K562 (cell line): ENCODE measurements around the gene RTBDN. TPM values are rescaled to one million over a fixed set of nuclear protein-coding genes. Genes with fewer than 3 reads are reported as not detected.
A peak's percentile ranks its signal among the peaks of the same experiment; 100 is the strongest.

Experiments
- ATAC-seq: fragments of 200-7000 bp; cut with Tn5 transposase; 3 replicates; pipeline ENCODE4 v1.9.1; 2020; ENCODE audit warnings: moderate library complexity
- BruUV-seq: library from RNA; stranded (reverse); fragments of 400-500 nt; replicated peaks from 2 replicates; lab custom pipeline; 2021; lab: Mats Ljungman, UMichigan
- CTCF ChIA-PET: fragments of 300-600 bp; formaldehyde crosslinking; extraction: SDS; loops from one replicate; lab custom pipeline; 2021; ENCODE audit warnings: low intra/inter-chr PET ratio; lab: Yijun Ruan, JAX
- POLR2A ChIA-PET: fragments of 300-600, 350-650 bp; sonication (Branson Sonifier 250); formaldehyde crosslinking; extraction: SDS; loops from one replicate; lab custom pipeline; 2021; ENCODE audit warnings: antibody characterized with exemption, inconsistent platforms; lab: Yijun Ruan, JAX
- DNase-seq, 4 experiments: peaks; one replicate each; pipeline versions ENCODE4 v3.0.0 to v3.0.0-alpha.2; 2011 to 2018; ENCODE audit warnings: low spot score in 3 of 4, mixed read lengths in 3 of 4; ENCODE audit errors: extremely low read depth in 1 of 4
- FAIRE-seq: peaks from 2 replicates; lab custom pipeline; 2011; peaks lifted over from hg19 to GRCh38; lab: Jason Lieb, UNC
- H2AFZ ChIP-seq: 2 replicates; pipeline ENCODE4 v1.6.0; 2011; ENCODE audit warnings: low read depth, low read length, control low read depth, inconsistent platforms
- H3K27ac ChIP-seq: fragments of 200-600 bp; 3 replicates; pipeline ENCODE4 v1.8.0; 2011; ENCODE audit warnings: low read depth, mild to moderate bottlenecking, control low read depth, inconsistent platforms, low read length, moderate library complexity, mixed read lengths; ENCODE audit errors: extremely low read depth
- H3K27me3 ChIP-seq, 2 experiments: fragments of 300-600 bp in 1 of 2; 2 replicates in 1 of 2; 3 replicates in 1 of 2; pipeline versions ENCODE4 v1.6.0 to v1.8.0; 2011; ENCODE audit warnings: inconsistent platforms in 2 of 2, low read length in 2 of 2, mild to moderate bottlenecking in 1 of 2, mixed read lengths in 1 of 2, moderate library complexity in 1 of 2; ENCODE audit not compliant: control insufficient read depth in 2 of 2, insufficient read depth in 2 of 2
- H3K36me3 ChIP-seq: fragments of 300-600 bp; 3 replicates; pipeline ENCODE4 v1.8.0; 2011; ENCODE audit warnings: mild to moderate bottlenecking, low read length, inconsistent platforms; ENCODE audit not compliant: control insufficient read depth, insufficient read depth
- H3K4me1 ChIP-seq, 2 experiments: fragments of 200-600 bp in 1 of 2; replicated peaks in 1 of 2; 2 replicates in 1 of 2; 3 replicates in 1 of 2; pipeline versions ENCODE4 v1.5.1 to v1.8.0; 2011; ENCODE audit warnings: inconsistent platforms in 2 of 2, low read length in 2 of 2, mild to moderate bottlenecking in 1 of 2, mixed read lengths in 1 of 2, moderate library complexity in 1 of 2; ENCODE audit not compliant: control insufficient read depth in 2 of 2, insufficient read depth in 2 of 2
- H3K4me2 ChIP-seq: 2 replicates; pipeline ENCODE4 v1.6.1; 2011; ENCODE audit warnings: low read length, control low read depth, inconsistent platforms, mixed read lengths; ENCODE audit not compliant: insufficient read depth
- H3K4me3 ChIP-seq: fragments of 200-600 bp; sonication (generic), shearing (Covaris generic); 2 replicates; pipeline ENCODE4 v1.5.1; 2016; ENCODE audit warnings: control low read depth, inconsistent platforms
- H3K79me2 ChIP-seq: fragments of 200-600 bp; 3 replicates; pipeline ENCODE4 v1.8.0; 2011; ENCODE audit warnings: low read length, inconsistent platforms; ENCODE audit not compliant: control insufficient read depth, insufficient read depth
- H3K9ac ChIP-seq, 2 experiments: 2 replicates each; pipeline versions ENCODE4 v1.6.0 to v1.6.1; 2011; ENCODE audit warnings: low read depth in 2 of 2, low read length in 2 of 2, control low read depth in 1 of 2, inconsistent platforms in 1 of 2, mild to moderate bottlenecking in 1 of 2, mixed read lengths in 1 of 2; ENCODE audit not compliant: insufficient read depth in 1 of 2
- H3K9me1 ChIP-seq: one replicate; pipeline ENCODE4 v1.6.0; 2011; ENCODE audit warnings: inconsistent platforms, mild to moderate bottlenecking, low read length, moderate library complexity; ENCODE audit not compliant: control insufficient read depth, insufficient read depth
- H3K9me3 ChIP-seq: replicated peaks from 2 replicates; pipeline ENCODE4 v1.5.1; 2011; ENCODE audit warnings: low read depth, low read length, inconsistent platforms; ENCODE audit not compliant: control insufficient read depth, insufficient read depth
- H4K20me1 ChIP-seq: replicated peaks from 2 replicates; pipeline ENCODE4 v1.6.1; 2011; ENCODE audit warnings: low read length, inconsistent platforms, mixed read lengths; ENCODE audit not compliant: control insufficient read depth, insufficient read depth
- CBFB ChIP-seq: sonication (generic); formaldehyde crosslinking; IDR thresholded peaks from 2 replicates; pipeline ENCODE4 v1.4.0; 2020; ENCODE audit warnings: mild to moderate bottlenecking, missing genetic modification reagents
- EGR1 ChIP-seq: fragments of 450-650 bp; conservative IDR thresholded peaks from 2 replicates; pipeline ENCODE4 v1.6.1; 2017; ENCODE audit warnings: mild to moderate bottlenecking
- ESRRB ChIP-seq: fragments of 250-450 bp; sonication (Bioruptor Pico); IDR thresholded peaks from 2 replicates; pipeline ENCODE4 v1.5.0; 2020; ENCODE audit warnings: mild to moderate bottlenecking, moderate library complexity, borderline replicate concordance
- ETV1 ChIP-seq: fragments of 450-650 bp; conservative IDR thresholded peaks from 2 replicates; pipeline ENCODE4 v1.6.1; 2016; ENCODE audit warnings: missing genetic modification characterization, control low read depth, low read depth, missing compliant biosample characterization
- KLF10 ChIP-seq: fragments of 250-450 bp; sonication (Bioruptor Pico); IDR thresholded peaks from 2 replicates; pipeline ENCODE4 v1.6.1; 2021; ENCODE audit warnings: matching md5 sums
- LEF1 ChIP-seq: fragments of 450-650 bp; IDR thresholded peaks from 2 replicates; pipeline ENCODE4 v1.6.1; 2016; ENCODE audit warnings: mild to moderate bottlenecking
- NCOA2 ChIP-seq, 2 experiments: fragments of 450-650 bp; IDR thresholded peaks; 2 replicates each; pipeline ENCODE4 v1.6.1; 2018; ENCODE audit warnings: mild to moderate bottlenecking in 2 of 2, moderate library complexity in 1 of 2; ENCODE audit not compliant: partially characterized antibody in 2 of 2
- NR2C2 ChIP-seq, 2 experiments: fragments of 200-800 bp in 1 of 2; sonication (Bioruptor generic) in 1 of 2; sonication (generic) in 1 of 2; formaldehyde crosslinking in 1 of 2; IDR thresholded peaks; 2 replicates each; pipeline versions ENCODE4 v1.6.1 to v1.8.0; 2016 to 2022; ENCODE audit warnings: mild to moderate bottlenecking in 1 of 2, missing compliant biosample characterization in 1 of 2, missing genetic modification characterization in 1 of 2, missing genetic modification reagents in 1 of 2
- POLR3A ChIP-seq: IDR thresholded peaks from 2 replicates; pipeline ENCODE4 v1.6.1; 2011; ENCODE audit warnings: borderline replicate concordance, mild to moderate bottlenecking, moderate library complexity; ENCODE audit not compliant: insufficient read length, insufficient read depth; ENCODE audit errors: extremely low read depth
- RUNX1 ChIP-seq: sonication (generic); IDR thresholded peaks from 2 replicates; pipeline ENCODE4 v1.6.1; 2016; ENCODE audit warnings: antibody characterized with exemption, low read depth
- XRCC5 ChIP-seq: fragments of 200-400 bp; formaldehyde crosslinking; IDR thresholded peaks from 2 replicates; pipeline ENCODE4 v1.6.1; 2017; ENCODE audit warnings: low read depth, mild to moderate bottlenecking, low read length
- ZNF436 ChIP-seq: fragments of 250-450, 450-650 bp; sonication (Bioruptor Pico); formaldehyde crosslinking; IDR thresholded peaks from 2 replicates; pipeline ENCODE4 v1.7.0; 2020; ENCODE audit warnings: mild to moderate bottlenecking
- ZNF444 ChIP-seq: fragments of 250-450 bp; sonication (Bioruptor Pico); IDR thresholded peaks from 2 replicates; pipeline ENCODE4 v1.4.0; 2020; ENCODE audit warnings: mild to moderate bottlenecking, moderate library complexity
- WGBS: fragments of 100-300 bp; shearing (Covaris generic); methylation state at CpG from one replicate; pipeline ENCODE4 v1.1.6; 2016; ENCODE audit warnings: low coverage, mixed read lengths; ENCODE audit not compliant: insufficient coverage; ENCODE audit errors: missing lambda C conversion rate; 5-methylcytosine and 5-hydroxymethylcytosine counted together
- in situ Hi-C: fragments of 300-500 bp; cut with MboI; formaldehyde crosslinking; loops from 4 replicates; pipeline ENCODE4 v1.15.0; 2018; ENCODE audit warnings: inconsistent platforms, mixed read lengths
- intact Hi-C: fragments of 100-400 bp; cut with micrococcal nuclease; formaldehyde crosslinking; loops from 2 replicates; pipeline ENCODE4 v1.14.2; 2022
- polyA plus RNA-seq, 8 experiments: library from polyadenylated mRNA; depleted of rRNA in 4 of 8; stranded (reverse) in 5 of 8; unstranded in 3 of 8; fragments of >200 nt; fragmentation: Nextera tagmentation in 2 of 8; fragmentation: Illumina TruSeq in 1 of 8; extraction: Ambion mirVana in 2 of 8; extraction: Trizol in 1 of 8; gene quantifications; 2 replicates each; pipeline versions ENCODE4 v1.2.1 to v1.2.3, GENCODE V29; 2011 to 2014; ENCODE audit warnings: inconsistent platforms in 1 of 8, missing spikeins in 1 of 8
- total RNA-seq, 7 experiments: library from RNA; depleted of rRNA in 6 of 7; stranded (reverse); fragments of >200 nt in 6 of 7; fragmentation: Illumina TruSeq in 2 of 7; extraction: Trizol in 2 of 7; gene quantifications; 2 replicates each; pipeline versions ENCODE4 v1.2.1 to v1.2.3, GENCODE V29; 2011 to 2021; ENCODE audit warnings: low replicate concordance in 1 of 7
- TF ChIP-seq, protein P1 (sequence below): fragments of 450-650 bp; IDR thresholded peaks from 2 replicates; pipeline ENCODE4 v1.6.1; 2016; ENCODE audit warnings: low read depth

RTBDN gene
- total and polyA plus RNA-seq, 9 of the 15 experiments (the other 6 are each of a cell fraction or from before 2014, with no cell fraction given): 0.20 to 2.3 (median 0.72) TPM; not detected in 1

DNA sequence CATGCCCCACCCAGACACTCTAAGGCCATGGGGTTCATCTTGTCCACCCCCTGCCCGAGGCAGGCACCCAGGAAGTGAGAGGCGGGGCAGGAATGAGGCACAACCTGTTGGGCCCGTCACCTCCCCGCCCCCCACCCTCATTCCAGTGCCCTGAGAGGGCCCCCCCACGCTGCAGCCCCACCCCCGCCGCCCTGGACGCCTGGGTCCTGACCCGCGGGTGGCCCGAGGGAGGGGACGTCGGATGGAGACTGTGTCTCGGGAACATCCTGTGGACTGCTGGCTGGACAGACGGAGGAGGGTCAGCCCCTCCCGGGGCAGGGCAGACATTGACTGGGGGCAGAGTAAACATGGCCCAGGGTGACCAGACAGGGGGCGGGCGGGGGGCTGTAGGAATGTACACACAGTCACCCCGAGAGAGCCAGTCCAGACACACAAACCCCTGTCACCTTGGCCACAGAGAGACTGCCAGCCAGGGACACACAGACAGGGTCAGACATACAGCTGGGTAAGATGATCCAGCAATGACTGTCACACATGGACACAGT, 50.5 kb downstream of the RTBDN start (continued):
- peak; percentile 68 for TF ChIP-seq EGR1
- no peak for TF ChIP-seq NR2C2 (CRISPR knock-in tag; IDR thresholded peaks at IDR 0.05)
- TF ChIP-seq NR2C2 (tag; IDR thresholded peaks at IDR 0.05): 0 out of 2 replicates have a peak, but pooled peaks have one; percentile 3
- TF ChIP-seq POLR3A: no peak
- no peak for TF ChIP-seq XRCC5
- TF ChIP-seq RUNX1: no peak
- no peak for TF ChIP-seq ZNF436
- TF ChIP-seq CBFB (CRISPR knock-in tag): no peak
- TF ChIP-seq ZNF444: no peak
- no peak for TF ChIP-seq LEF1
- no peak for TF ChIP-seq ETV1 (tag)

DNA sequence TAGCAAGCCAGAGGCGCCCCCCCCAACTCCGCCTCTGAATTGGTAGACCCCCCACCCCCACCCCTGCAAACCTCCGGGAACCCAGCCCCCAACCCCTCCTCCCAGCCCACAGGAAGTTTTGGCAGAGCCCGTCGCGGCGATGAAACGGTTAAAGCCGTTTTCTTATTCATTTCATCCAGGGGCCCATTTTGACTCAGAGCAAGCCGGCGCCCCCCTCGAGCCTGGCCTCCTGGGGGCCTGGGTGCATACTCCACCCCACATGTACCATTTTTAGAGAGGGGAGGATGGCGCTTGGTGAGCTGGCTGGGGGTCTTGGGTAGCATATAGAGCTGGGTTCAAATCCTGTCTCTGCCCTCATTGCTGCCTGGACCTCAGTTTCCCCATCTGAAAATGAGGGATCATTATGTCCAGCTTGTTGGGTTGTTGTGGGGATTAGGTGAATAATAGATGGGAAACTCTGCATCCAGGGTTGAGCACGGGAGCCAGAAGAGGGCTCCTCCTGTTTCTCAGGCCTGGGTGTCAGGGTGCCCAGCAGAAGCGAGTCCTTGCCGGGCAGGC, 51.0 kb downstream of the RTBDN start:
- no peaks in the 10 kb centered on the region for H3K36me3 ChIP-seq
- ATAC-seq (no peak), FAIRE-seq (no peak), DNase-seq (peak in 1 of 4 experiments; percentile 37)
- H3K4me1 ChIP-seq: peaks cover 69 to 71% of the 10 kb centered on the region in 2 experiments
- H2AFZ ChIP-seq: peak overlapping the region; percentile 82
- H3K27ac ChIP-seq: peak overlapping the region; percentile 97
- H3K4me2 ChIP-seq: peak overlapping the region; percentile 78
- BruUV-seq: no TSS peak
- no peaks in the 10 kb centered on the region for H3K79me2 ChIP-seq
- ChIA-PET CTCF (no interaction called here), POLR2A (interaction anchor here (1.0 to 2.2 kb wide), 2 partner anchors 9 to 97 kb away, joined by 3 to 39 read pairs; partner anchors contain the start of genes DNASE2 and JUNB)
- intact Hi-C loops (no loop called here), in situ Hi-C loops (no loop called here)
- H4K20me1 ChIP-seq: no peaks in the 10 kb centered on the region
- H3K27me3 ChIP-seq: no peaks in the 10 kb centered on the region
- H3K4me3 ChIP-seq: peak overlapping the region; percentile 43; the same call in 1 of the 2 replicates
- H3K9me3 ChIP-seq: no peaks in the 10 kb centered on the region
- 23% methylated on average over 14 of the region's 16 CpGs for WGBS
- H3K9ac ChIP-seq: peak overlapping the region; percentile 73 to 91
- H3K9me1 ChIP-seq: no peaks in the 10 kb centered on the region
- TF ChIP-seq ESRRB: no peak
- no peak for TF ChIP-seq NCOA2 (IDR thresholded peaks at IDR 0.05; ENCODE audit: partially characterized antibody in 2 of 2)
- TF ChIP-seq, protein P1, sequence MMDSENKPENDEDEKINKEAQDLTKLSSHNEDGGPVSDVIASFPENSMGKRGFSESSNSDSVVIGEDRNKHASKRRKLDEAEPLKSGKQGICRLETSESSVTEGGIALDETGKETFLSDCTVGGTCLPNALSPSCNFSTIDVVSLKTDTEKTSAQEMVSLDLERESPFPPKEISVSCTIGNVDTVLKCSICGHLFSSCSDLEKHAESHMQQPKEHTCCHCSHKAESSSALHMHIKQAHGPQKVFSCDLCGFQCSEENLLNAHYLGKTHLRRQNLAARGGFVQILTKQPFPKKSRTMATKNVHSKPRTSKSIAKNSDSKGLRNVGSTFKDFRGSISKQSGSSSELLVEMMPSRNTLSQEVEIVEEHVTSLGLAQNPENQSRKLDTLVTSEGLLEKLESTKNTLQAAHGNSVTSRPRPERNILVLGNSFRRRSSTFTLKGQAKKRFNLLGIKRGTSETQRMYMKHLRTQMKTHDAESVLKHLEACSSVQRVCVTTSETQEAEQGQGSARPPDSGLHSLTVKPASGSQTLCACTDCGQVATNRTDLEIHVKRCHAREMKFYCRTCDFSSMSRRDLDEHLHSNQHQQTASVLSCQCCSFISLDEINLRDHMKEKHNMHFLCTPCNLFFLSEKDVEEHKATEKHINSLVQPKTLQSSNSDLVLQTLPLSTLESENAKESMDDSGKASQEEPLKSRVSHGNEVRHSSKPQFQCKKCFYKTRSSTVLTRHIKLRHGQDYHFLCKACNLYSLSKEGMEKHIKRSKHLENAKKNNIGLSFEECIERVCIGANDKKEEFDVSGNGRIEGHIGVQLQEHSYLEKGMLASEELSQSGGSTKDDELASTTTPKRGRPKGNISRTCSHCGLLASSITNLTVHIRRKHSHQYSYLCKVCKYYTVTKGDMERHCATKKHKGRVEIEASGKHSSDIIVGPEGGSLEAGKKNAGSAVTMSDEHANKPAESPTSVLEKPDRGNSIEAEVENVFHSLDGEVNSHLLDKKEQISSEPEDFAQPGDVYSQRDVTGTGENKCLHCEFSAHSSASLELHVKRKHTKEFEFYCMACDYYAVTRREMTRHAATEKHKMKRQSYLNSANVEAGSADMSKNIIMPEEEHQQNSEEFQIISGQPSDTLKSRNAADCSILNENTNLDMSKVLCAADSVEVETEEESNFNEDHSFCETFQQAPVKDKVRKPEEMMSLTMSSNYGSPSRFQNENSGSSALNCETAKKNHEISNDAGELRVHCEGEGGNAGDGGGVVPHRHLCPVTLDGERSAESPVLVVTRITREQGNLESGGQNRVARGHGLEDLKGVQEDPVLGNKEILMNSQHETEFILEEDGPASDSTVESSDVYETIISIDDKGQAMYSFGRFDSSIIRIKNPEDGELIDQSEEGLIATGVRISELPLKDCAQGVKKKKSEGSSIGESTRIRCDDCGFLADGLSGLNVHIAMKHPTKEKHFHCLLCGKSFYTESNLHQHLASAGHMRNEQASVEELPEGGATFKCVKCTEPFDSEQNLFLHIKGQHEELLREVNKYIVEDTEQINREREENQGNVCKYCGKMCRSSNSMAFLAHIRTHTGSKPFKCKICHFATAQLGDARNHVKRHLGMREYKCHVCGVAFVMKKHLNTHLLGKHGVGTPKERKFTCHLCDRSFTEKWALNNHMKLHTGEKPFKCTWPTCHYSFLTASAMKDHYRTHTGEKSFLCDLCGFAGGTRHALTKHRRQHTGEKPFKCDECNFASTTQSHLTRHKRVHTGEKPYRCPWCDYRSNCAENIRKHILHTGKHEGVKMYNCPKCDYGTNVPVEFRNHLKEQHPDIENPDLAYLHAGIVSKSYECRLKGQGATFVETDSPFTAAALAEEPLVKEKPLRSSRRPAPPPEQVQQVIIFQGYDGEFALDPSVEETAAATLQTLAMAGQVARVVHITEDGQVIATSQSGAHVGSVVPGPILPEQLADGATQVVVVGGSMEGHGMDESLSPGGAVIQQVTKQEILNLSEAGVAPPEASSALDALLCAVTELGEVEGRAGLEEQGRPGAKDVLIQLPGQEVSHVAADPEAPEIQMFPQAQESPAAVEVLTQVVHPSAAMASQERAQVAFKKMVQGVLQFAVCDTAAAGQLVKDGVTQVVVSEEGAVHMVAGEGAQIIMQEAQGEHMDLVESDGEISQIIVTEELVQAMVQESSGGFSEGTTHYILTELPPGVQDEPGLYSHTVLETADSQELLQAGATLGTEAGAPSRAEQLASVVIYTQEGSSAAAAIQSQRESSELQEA: no peak
- no peak for TF ChIP-seq KLF10 (CRISPR knock-in tag)
